AG09309 (cell line): Measurements from ENCODE around the gene WDR20.
A peak's percentile ranks its signal among the peaks of the same experiment; 100 is the strongest.
"Not testable (repeated sequence)": the region's sequence is repeated elsewhere in the genome, so short reads cannot be mapped to it uniquely, and the experiment has no call there.

ENCODE experiments used
- DNase-seq: peaks from one replicate; pipeline ENCODE4 v3.0.0-alpha.2; 2010; ENCODE audit warnings: low read depth
- H3K4me3 ChIP-seq: 2 replicates; pipeline ENCODE4 v1.5.1; 2011; ENCODE audit warnings: mild to moderate bottlenecking, low read depth, low read length, moderate library complexity; ENCODE audit not compliant: control insufficient read depth
- CTCF ChIP-seq: IDR thresholded peaks from 2 replicates; pipeline ENCODE4 v1.5.1; 2011; ENCODE audit warnings: mild to moderate bottlenecking, low read depth, low read length, inconsistent platforms; ENCODE audit not compliant: insufficient read depth, control insufficient read depth; ENCODE audit errors: missing control alignments

The WDR20 gene

GRCh38 chr14:102140750-102141145 lies 1.1 kb downstream of the WDR20 start:
- peak overlapping the region; percentile 100 for H3K4me3 ChIP-seq
- DNase-seq: no peak
- no peak for TF ChIP-seq CTCF

- no peak for TF ChIP-seq CTCF
- DNase-seq: no peak
- no peak overlapping the region for H3K4me3 ChIP-seq
Observed at GRCh38 chr14:102141797-102142196, 2.1 kb downstream of the WDR20 start.

GRCh38 chr14:102144914-102145313 lies 5.2 kb downstream of the WDR20 start:
- no peak overlapping the region for H3K4me3 ChIP-seq
- TF ChIP-seq CTCF: no peak
- DNase-seq: no peak

- DNase-seq: no peak
- no peak overlapping the region for H3K4me3 ChIP-seq
- TF ChIP-seq CTCF: no peak
Observed at GRCh38 chr14:102145395-102145794, 5.7 kb downstream of the WDR20 start.

GRCh38 chr14:102146423-102146822 lies 6.7 kb downstream of the WDR20 start:
- TF ChIP-seq CTCF: no peak
- no peak overlapping the region for H3K4me3 ChIP-seq
- DNase-seq: no peak

GRCh38 chr14:102150083-102150482 lies 10.4 kb downstream of the WDR20 start:
- no peak overlapping the region for H3K4me3 ChIP-seq
- no peak for TF ChIP-seq CTCF
- DNase-seq: no peak

GRCh38 chr14:102150744-102151143 lies 11.0 kb downstream of the WDR20 start:
- TF ChIP-seq CTCF: no peak
- no peak for DNase-seq
- H3K4me3 ChIP-seq: no peak overlapping the region

GRCh38 chr14:102151411-102151810 lies 11.7 kb downstream of the WDR20 start:
- H3K4me3 ChIP-seq, DNase-seq: not testable (repeated sequence)
